B cell (primary cell): ENCODE measurements around the gene STPG1. TPM values are rescaled to one million over a fixed set of nuclear protein-coding genes. Genes with fewer than 3 reads are reported as not detected.

Source experiments
- ATAC-seq: fragments of 200-7000 bp; cut with Tn5 transposase; one replicate; pipeline ENCODE4 v1.10.0; 2021; ENCODE audit warnings: low read depth, mild to moderate bottlenecking, moderate number of reproducible peaks, moderate library complexity
- CTCF ChIA-PET: fragments of 350-600 bp; sonication (Branson Sonifier 250); formaldehyde crosslinking; loops from one replicate; lab custom pipeline; 2021; ENCODE audit warnings: antibody characterized with exemption, inconsistent platforms; lab: Charles Lee
- POLR2A ChIA-PET: fragments of 350-600 bp; sonication (Branson Sonifier 250); formaldehyde crosslinking; loops from one replicate; lab custom pipeline; 2021; ENCODE audit warnings: antibody characterized with exemption; lab: Charles Lee
- DNase-seq: peaks from one replicate; pipeline ENCODE4 v3.0.0; 2013
- H2AFZ ChIP-seq: 2 replicates; pipeline ENCODE4 v1.6.1; 2012; ENCODE audit warnings: mild to moderate bottlenecking, low read depth, low read length; ENCODE audit not compliant: insufficient read depth, poor library complexity, severe bottlenecking
- H3K27ac ChIP-seq, 2 donors: 1 replicate in 1 of 2; 2 replicates in 1 of 2; pipeline ENCODE4 v1.5.1; 2012 to 2013; ENCODE audit warnings: low read length in 2 of 2, mild to moderate bottlenecking in 2 of 2, moderate library complexity in 1 of 2
- H3K27me3 ChIP-seq, 4 experiments: fragments of 200-600 bp in 1 of 4; sonication (generic) in 1 of 4; replicated peaks in 1 of 4; 1 replicate in 2 of 4; 2 replicates in 2 of 4; pipeline versions ENCODE4 v1.6.1 to v1.7.0; 2013 to 2016; ENCODE audit warnings: low read length in 3 of 4, mild to moderate bottlenecking in 2 of 4, mixed read lengths in 1 of 4, moderate library complexity in 1 of 4; ENCODE audit not compliant: insufficient read depth in 4 of 4, control insufficient read depth in 3 of 4; ENCODE audit errors: control extremely low read depth in 1 of 4
- H3K36me3 ChIP-seq, 2 experiments: replicated peaks in 1 of 2; 1 replicate in 1 of 2; 2 replicates in 1 of 2; pipeline versions ENCODE4 v1.6.1 to v1.7.1; 2013; ENCODE audit warnings: low read length in 1 of 2; ENCODE audit not compliant: insufficient read depth in 2 of 2, control insufficient read depth in 1 of 2; ENCODE audit errors: control extremely low read depth in 1 of 2, extremely low read depth in 1 of 2
- H3K4me1 ChIP-seq, 2 donors: fragments of 200-600 bp in 1 of 2; sonication (generic) in 1 of 2; 1 replicate in 1 of 2; 2 replicates in 1 of 2; pipeline versions ENCODE4 v1.5.1 to v1.6.1; 2013 to 2017; ENCODE audit warnings: low read length in 2 of 2; ENCODE audit not compliant: control insufficient read depth in 2 of 2, insufficient read depth in 2 of 2
- H3K4me2 ChIP-seq: replicated peaks from 2 replicates; pipeline ENCODE3; 2012; ENCODE audit warnings: mild to moderate bottlenecking, low read depth, low read length; ENCODE audit not compliant: poor library complexity, severe bottlenecking
- H3K4me3 ChIP-seq, 5 experiments: fragments of 200-600 bp in 1 of 5; sonication (generic) in 1 of 5; 1 replicate in 3 of 5; 2 replicates in 2 of 5; pipeline versions ENCODE4 v1.5.1 to v1.7.0; 2011 to 2016; ENCODE audit warnings: low read length in 4 of 5, mild to moderate bottlenecking in 4 of 5, low read depth in 2 of 5, control low read depth in 1 of 5, moderate library complexity in 1 of 5; ENCODE audit not compliant: insufficient read depth in 1 of 5; ENCODE audit errors: control extremely low read depth in 1 of 5, extremely low read depth in 1 of 5
- H3K79me2 ChIP-seq: fragments of 200-600 bp; sonication (generic); one replicate; pipeline ENCODE4 v1.6.0; 2016; ENCODE audit warnings: low read length; ENCODE audit not compliant: control insufficient read depth, insufficient read depth
- H3K9ac ChIP-seq: fragments of 200-600 bp; sonication (generic); 2 replicates; pipeline ENCODE4 v1.6.1; 2017; ENCODE audit warnings: mild to moderate bottlenecking, low read length, moderate library complexity
- H3K9me3 ChIP-seq, 3 donors: one replicate each; pipeline versions ENCODE4 v1.6.1 to v1.7.1; 2013; ENCODE audit warnings: low read length in 2 of 3; ENCODE audit not compliant: control insufficient read depth in 2 of 3, insufficient read depth in 1 of 3; ENCODE audit errors: control extremely low read depth in 1 of 3
- H4K20me1 ChIP-seq: 2 replicates; pipeline ENCODE4 v1.6.0; 2012; ENCODE audit warnings: mild to moderate bottlenecking, low read length; ENCODE audit not compliant: insufficient read depth, control insufficient read depth, poor library complexity, severe bottlenecking
- H3K27ac Mint-ChIP-seq: one replicate; pipeline ENCODE4 v1.8.0; 2021; ENCODE audit warnings: mixed read lengths
- H3K27me3 Mint-ChIP-seq: one replicate; pipeline ENCODE4 v1.8.0; 2021; ENCODE audit warnings: mixed read lengths
- H3K4me1 Mint-ChIP-seq: one replicate; pipeline ENCODE4 v1.8.0; 2021; ENCODE audit warnings: mixed read lengths
- H3K4me3 Mint-ChIP-seq: one replicate; pipeline ENCODE4 v1.8.0; 2021; ENCODE audit warnings: mixed read lengths
- H3K9me3 Mint-ChIP-seq: one replicate; pipeline ENCODE4 v1.8.0; 2022; ENCODE audit warnings: mixed read lengths; ENCODE audit not compliant: insufficient read depth
- CTCF ChIP-seq: fragments of 200-600 bp; IDR thresholded peaks from one replicate; pipeline ENCODE4 v1.8.0; 2022; ENCODE audit warnings: antibody characterized with exemption, mild to moderate bottlenecking
- EZH2 ChIP-seq: IDR thresholded peaks from 2 replicates; pipeline ENCODE4 v1.6.1; 2012; ENCODE audit warnings: borderline replicate concordance, low read depth, mild to moderate bottlenecking, moderate library complexity, low read length; ENCODE audit not compliant: insufficient read depth, poor library complexity, severe bottlenecking
- WGBS: methylation state at CpG from one replicate; pipeline ENCODE4 v1.1.5; 2013; ENCODE audit warnings: missing lambda C conversion rate; ENCODE audit not compliant: insufficient coverage; 5-methylcytosine and 5-hydroxymethylcytosine counted together
- intact Hi-C: fragments of 100-400 bp; cut with micrococcal nuclease; formaldehyde crosslinking; loops from one replicate; pipeline ENCODE4 v1.10.0; 2022
- polyA plus RNA-seq: library from polyadenylated mRNA; depleted of rRNA; stranded (reverse); fragments of >200 nt; gene quantifications from 2 replicates; pipeline ENCODE4 v1.2.3, GENCODE V29; 2012
- total RNA-seq, 2 donors: library from RNA; stranded (reverse); fragments of 120-200 nt in 1 of 2; gene quantifications; 1 replicate in 1 of 2; 2 replicates in 1 of 2; pipeline versions ENCODE4 v1.2.3 to v1.2.4, GENCODE V29; 2013 to 2022

The STPG1 gene
- total and polyA plus RNA-seq, 2 donors (not counting 1 experiment from before 2014, with no cell fraction given): 4.6 to 6.1 TPM

- H3K9me3 ChIP-seq: no peaks in the 10 kb centered on the region
- intact Hi-C loops: loop anchor here (10.0 kb wide), 1 partner anchor 45 kb away; no protein-coding TSS in a partner anchor
- ChIA-PET POLR2A (no interaction called here), CTCF (interaction anchor here (0.9 to 1.5 kb wide), 2 partner anchors 8 to 20 kb away, joined by 3 to 4 read pairs; no protein-coding TSS in a partner anchor)
- H3K9ac ChIP-seq: no peak overlapping the region
- ATAC-seq: no peak
- Mint-ChIP-seq H3K4me1 (no peaks in the 10 kb centered on the region), H3K9me3 (no peaks in the 10 kb centered on the region), H3K27me3 (peaks cover 33% of the 10 kb centered on the region), H3K27ac (no peak overlapping the region), H3K4me3 (no peak overlapping the region)
- no peak overlapping the region for H3K27ac ChIP-seq
- no peak for DNase-seq
- H3K79me2 ChIP-seq: no peaks in the 10 kb centered on the region
- no peak overlapping the region for H3K4me3 ChIP-seq
- no peaks in the 10 kb centered on the region for H4K20me1 ChIP-seq
- WGBS: 100% methylated on average over 1 of the region's 2 CpGs
- no peak for TF ChIP-seq EZH2
- no peak for TF ChIP-seq CTCF
- H2AFZ ChIP-seq: no peak overlapping the region
- H3K36me3 ChIP-seq: no peaks in the 10 kb centered on the region
- peaks cover 0 to 18% (median 6%) of the 10 kb centered on the region in 4 experiments for H3K27me3 ChIP-seq
- no peak overlapping the region for H3K4me2 ChIP-seq
- H3K4me1 ChIP-seq: no peaks in the 10 kb centered on the region
These were observed 83.6 kb downstream of the STPG1 start for GRCh38 chr1:24329797-24330543.

GRCh38 chr1:24329331-24329730 is 84.3 kb downstream of the STPG1 start:
- POLR2A ChIA-PET: no interaction called here
- H3K9ac ChIP-seq: no peak overlapping the region
- H4K20me1 ChIP-seq: no peaks in the 10 kb centered on the region
- Mint-ChIP-seq H3K27ac (no peak overlapping the region), H3K27me3 (peaks cover 33% of the 10 kb centered on the region), H3K4me1 (no peaks in the 10 kb centered on the region), H3K9me3 (no peaks in the 10 kb centered on the region), H3K4me3 (no peak overlapping the region)
- no peaks in the 10 kb centered on the region for H3K4me1 ChIP-seq
- H3K27ac ChIP-seq: no peak overlapping the region
- H3K4me3 ChIP-seq: no peak overlapping the region
- no peaks in the 10 kb centered on the region for H3K36me3 ChIP-seq
- H3K27me3 ChIP-seq: peaks cover 0 to 22% (median 6%) of the 10 kb centered on the region in 4 experiments
- DNase-seq (no peak), ATAC-seq (no peak)
- intact Hi-C loops: loop anchor here (10.0 kb wide), 1 partner anchor 45 kb away; no protein-coding TSS in a partner anchor
- H3K4me2 ChIP-seq: no peak overlapping the region
- TF ChIP-seq CTCF: no peak
- no peak for TF ChIP-seq EZH2
- CTCF ChIA-PET: no interaction called here
- no peak overlapping the region for H2AFZ ChIP-seq
- H3K79me2 ChIP-seq: no peaks in the 10 kb centered on the region
- 82% methylated on average over 9 of the region's 9 CpGs for WGBS
- no peaks in the 10 kb centered on the region for H3K9me3 ChIP-seq
